WTC11 (cell line): ENCODE measurements around the gene SMCO2. TPM values are rescaled to one million over a fixed set of nuclear protein-coding genes. Genes with fewer than 3 reads are reported as not detected.

Experiments used
- ATAC-seq: fragments of 200-7000 bp; cut with Tn5 transposase; 2 replicates; pipeline ENCODE4 v1.10.0; 2021; ENCODE audit warnings: mild to moderate bottlenecking, moderate library complexity
- CTCF ChIA-PET: fragments of 300-600 bp; sonication (Branson Sonifier 250); formaldehyde crosslinking; loops from one replicate; lab custom pipeline; 2021; ENCODE audit warnings: antibody characterized with exemption; lab: Charles Lee
- POLR2A ChIA-PET: fragments of 350-600 bp; sonication (Branson Sonifier 250); formaldehyde crosslinking; loops from one replicate; lab custom pipeline; 2021; ENCODE audit warnings: antibody characterized with exemption; lab: Charles Lee
- DNase-seq: peaks from one replicate; pipeline ENCODE4 v3.0.0; 2021; ENCODE audit warnings: low spot score
- H3K27ac Mint-ChIP-seq: 2 replicates; pipeline ENCODE4 v1.8.0; 2021; ENCODE audit warnings: mixed read lengths
- H3K27me3 Mint-ChIP-seq: 2 replicates; pipeline ENCODE4 v1.8.0; 2021; ENCODE audit warnings: low read depth, mild to moderate bottlenecking, moderate library complexity, mixed read lengths
- H3K36me3 Mint-ChIP-seq: 2 replicates; pipeline ENCODE4 v1.8.0; 2021; ENCODE audit warnings: mixed read lengths
- H3K4me1 Mint-ChIP-seq: 2 replicates; pipeline ENCODE4 v1.8.0; 2022; ENCODE audit warnings: mixed read lengths
- H3K4me3 Mint-ChIP-seq: 2 replicates; pipeline ENCODE4 v1.8.0; 2021; ENCODE audit warnings: mild to moderate bottlenecking, moderate library complexity, mixed read lengths
- H3K9me3 Mint-ChIP-seq: 2 replicates; pipeline ENCODE4 v1.8.0; 2021; ENCODE audit warnings: mixed read lengths
- ATF1 ChIP-seq: sonication (generic); formaldehyde crosslinking; IDR thresholded peaks from 2 replicates; pipeline ENCODE4 v1.8.1; 2023; ENCODE audit warnings: mild to moderate bottlenecking, moderate library complexity, missing genetic modification reagents
- ESRRA ChIP-seq: sonication (generic); formaldehyde crosslinking; IDR thresholded peaks from 2 replicates; pipeline ENCODE4 v1.8.1; 2022; ENCODE audit warnings: mild to moderate bottlenecking, missing genetic modification reagents, borderline replicate concordance
- FOXJ3 ChIP-seq: sonication (generic); formaldehyde crosslinking; IDR thresholded peaks from 2 replicates; pipeline ENCODE4 v1.9.0; 2021; ENCODE audit warnings: missing genetic modification reagents, mild to moderate bottlenecking, borderline replicate concordance
- JUN ChIP-seq: sonication (generic); formaldehyde crosslinking; IDR thresholded peaks from 2 replicates; pipeline ENCODE4 v1.8.0; 2023; ENCODE audit warnings: mild to moderate bottlenecking, missing genetic modification reagents
- MXD4 ChIP-seq: fragments of 250-450 bp; sonication (Bioruptor Pico); IDR thresholded peaks from 2 replicates; pipeline ENCODE4 v1.8.0; 2021; ENCODE audit warnings: mild to moderate bottlenecking, moderate library complexity, borderline replicate concordance
- NFE2L1 ChIP-seq: sonication (generic); formaldehyde crosslinking; IDR thresholded peaks from 2 replicates; pipeline ENCODE4 v1.8.1; 2023; ENCODE audit warnings: missing genetic modification reagents
- NR1H2 ChIP-seq: sonication (generic); formaldehyde crosslinking; IDR thresholded peaks from 2 replicates; pipeline ENCODE4 v1.9.0; 2021; ENCODE audit warnings: mild to moderate bottlenecking, moderate library complexity, missing genetic modification reagents
- PREB ChIP-seq: sonication (generic); formaldehyde crosslinking; IDR thresholded peaks from 2 replicates; pipeline ENCODE4 v1.8.1; 2022; ENCODE audit warnings: mild to moderate bottlenecking, missing genetic modification reagents, moderate library complexity, borderline replicate concordance
- RELA ChIP-seq: sonication (generic); formaldehyde crosslinking; IDR thresholded peaks from 2 replicates; pipeline ENCODE4 v1.8.1; 2022; ENCODE audit warnings: missing genetic modification reagents, mild to moderate bottlenecking, borderline replicate concordance
- TEAD1 ChIP-seq: sonication (generic); formaldehyde crosslinking; IDR thresholded peaks from 2 replicates; pipeline ENCODE4 v1.8.0; 2022; ENCODE audit warnings: mild to moderate bottlenecking, missing genetic modification reagents
- TEAD4 ChIP-seq: sonication (generic); formaldehyde crosslinking; IDR thresholded peaks from 2 replicates; pipeline ENCODE4 v1.8.0; 2022; ENCODE audit warnings: mild to moderate bottlenecking, missing genetic modification reagents
- ZBTB21 ChIP-seq: sonication (generic); formaldehyde crosslinking; IDR thresholded peaks from 2 replicates; pipeline ENCODE4 v1.8.1; 2023; ENCODE audit warnings: mild to moderate bottlenecking, missing genetic modification reagents, borderline replicate concordance
- ZNF121 ChIP-seq: sonication (generic); formaldehyde crosslinking; IDR thresholded peaks from 2 replicates; pipeline ENCODE4 v1.8.0; 2023; ENCODE audit warnings: missing genetic modification reagents
- ZNF219 ChIP-seq: sonication (generic); formaldehyde crosslinking; IDR thresholded peaks from 2 replicates; pipeline ENCODE4 v1.8.0; 2023; ENCODE audit warnings: missing genetic modification reagents, mild to moderate bottlenecking, borderline replicate concordance
- ZNF232 ChIP-seq: sonication (generic); formaldehyde crosslinking; IDR thresholded peaks from 2 replicates; pipeline ENCODE4 v1.8.0; 2022; ENCODE audit warnings: mild to moderate bottlenecking, missing genetic modification reagents
- ZNF416 ChIP-seq: fragments of 250-450 bp; sonication (Bioruptor Pico); IDR thresholded peaks from 2 replicates; pipeline ENCODE4 v1.9.0; 2021; ENCODE audit warnings: mild to moderate bottlenecking, inconsistent platforms
- ZNF532 ChIP-seq: fragments of 250-450 bp; sonication (Bioruptor Pico); IDR thresholded peaks from 2 replicates; pipeline ENCODE4 v1.9.0; 2021; ENCODE audit warnings: mild to moderate bottlenecking, borderline replicate concordance
- ZNF671 ChIP-seq: fragments of 250-450 bp; sonication (Bioruptor Pico); IDR thresholded peaks from 2 replicates; pipeline ENCODE4 v1.8.0; 2021; ENCODE audit warnings: mild to moderate bottlenecking
- total RNA-seq: library from RNA; stranded (reverse); gene quantifications from 3 replicates; pipeline ENCODE4 v1.2.3, GENCODE V29; 2021
- TF ChIP-seq, protein P1 (sequence below): fragments of 250-450 bp; sonication (Bioruptor Pico); conservative IDR thresholded peaks from 2 replicates; pipeline ENCODE4 v1.9.0; 2021; ENCODE audit warnings: mild to moderate bottlenecking
- TF ChIP-seq, protein P2 (sequence below): sonication (generic); formaldehyde crosslinking; conservative IDR thresholded peaks from 2 replicates; pipeline ENCODE4 v1.8.1; 2023; ENCODE audit warnings: mild to moderate bottlenecking, low read depth, missing genetic modification reagents, moderate library complexity

The SMCO2 gene
- total RNA-seq, 1 experiment from 2014 or later, result 0.52 TPM

- Mint-ChIP-seq H3K27me3 (no peaks in the 10 kb centered on the region), H3K9me3 (0 out of 2 replicates have a peak, but pooled peaks cover 3% of the 10 kb centered on the region), H3K4me1 (peaks cover 9% of the 10 kb centered on the region)
- DNase-seq (no peak), ATAC-seq (no peak)
- ChIA-PET POLR2A (no interaction called here), CTCF (no interaction called here)
- TF ChIP-seq MXD4 (CRISPR knock-in tag) (no peak), ATF1 (CRISPR knock-in tag) (no peak), JUN (CRISPR knock-in tag) (no peak), ZBTB21 (CRISPR knock-in tag) (no peak), RELA (CRISPR knock-in tag) (no peak), ESRRA (CRISPR knock-in tag) (no peak), ZNF121 (CRISPR knock-in tag) (no peak), FOXJ3 (CRISPR knock-in tag) (no peak), ZNF232 (CRISPR knock-in tag) (no peak), TEAD1 (no peak), TEAD4 (CRISPR knock-in tag) (no peak)
- TF ChIP-seq, protein P1, sequence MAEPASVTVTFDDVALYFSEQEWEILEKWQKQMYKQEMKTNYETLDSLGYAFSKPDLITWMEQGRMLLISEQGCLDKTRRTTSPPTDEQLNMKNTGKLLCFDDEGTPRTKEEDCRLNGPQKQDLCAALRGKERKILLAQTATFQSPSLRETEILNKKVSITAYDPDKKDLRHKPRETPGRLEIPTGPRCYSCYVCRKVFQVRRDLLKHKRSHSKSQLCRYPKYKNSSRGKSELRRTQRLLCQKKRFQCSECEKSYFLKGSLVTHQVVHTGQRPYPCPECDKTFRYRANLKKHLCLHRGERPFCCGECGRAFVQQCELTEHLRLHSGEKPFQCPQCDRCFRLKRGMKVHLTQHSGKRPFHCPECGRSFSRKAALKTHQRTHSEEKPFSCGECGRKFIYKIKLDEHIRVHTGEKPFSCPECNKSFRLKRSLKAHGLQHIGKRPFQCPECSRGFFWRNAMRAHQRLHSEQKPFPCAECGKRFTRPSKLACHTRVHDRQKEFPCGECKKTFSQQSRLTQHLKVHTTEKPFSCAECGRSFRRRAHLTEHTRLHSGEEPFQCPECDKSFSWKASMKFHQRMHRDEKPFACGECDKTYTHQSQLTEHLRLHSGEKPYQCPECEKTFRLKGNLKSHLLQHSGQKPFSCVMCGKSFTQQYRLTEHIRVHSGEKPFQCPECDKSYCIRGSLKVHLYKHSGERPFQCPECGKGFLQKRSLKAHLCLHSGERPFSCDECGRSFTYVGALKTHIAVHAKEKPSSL (CRISPR knock-in tag), result no peak
- TF ChIP-seq, protein P2, sequence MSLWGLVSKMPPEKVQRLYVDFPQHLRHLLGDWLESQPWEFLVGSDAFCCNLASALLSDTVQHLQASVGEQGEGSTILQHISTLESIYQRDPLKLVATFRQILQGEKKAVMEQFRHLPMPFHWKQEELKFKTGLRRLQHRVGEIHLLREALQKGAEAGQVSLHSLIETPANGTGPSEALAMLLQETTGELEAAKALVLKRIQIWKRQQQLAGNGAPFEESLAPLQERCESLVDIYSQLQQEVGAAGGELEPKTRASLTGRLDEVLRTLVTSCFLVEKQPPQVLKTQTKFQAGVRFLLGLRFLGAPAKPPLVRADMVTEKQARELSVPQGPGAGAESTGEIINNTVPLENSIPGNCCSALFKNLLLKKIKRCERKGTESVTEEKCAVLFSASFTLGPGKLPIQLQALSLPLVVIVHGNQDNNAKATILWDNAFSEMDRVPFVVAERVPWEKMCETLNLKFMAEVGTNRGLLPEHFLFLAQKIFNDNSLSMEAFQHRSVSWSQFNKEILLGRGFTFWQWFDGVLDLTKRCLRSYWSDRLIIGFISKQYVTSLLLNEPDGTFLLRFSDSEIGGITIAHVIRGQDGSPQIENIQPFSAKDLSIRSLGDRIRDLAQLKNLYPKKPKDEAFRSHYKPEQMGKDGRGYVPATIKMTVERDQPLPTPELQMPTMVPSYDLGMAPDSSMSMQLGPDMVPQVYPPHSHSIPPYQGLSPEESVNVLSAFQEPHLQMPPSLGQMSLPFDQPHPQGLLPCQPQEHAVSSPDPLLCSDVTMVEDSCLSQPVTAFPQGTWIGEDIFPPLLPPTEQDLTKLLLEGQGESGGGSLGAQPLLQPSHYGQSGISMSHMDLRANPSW (CRISPR knock-in tag), result no peak
- TF ChIP-seq, all 79 proteins: peak for 0
- no peak overlapping the region for H3K4me3 Mint-ChIP-seq
- H3K27ac Mint-ChIP-seq, result no peak overlapping the region
- H3K36me3 Mint-ChIP-seq, result no peaks in the 10 kb centered on the region
Observed at GRCh38 chr12:27453421-27453820, 6.9 kb downstream of the SMCO2 start.

GRCh38 chr12:27455589-27455988 is 9.1 kb downstream of the SMCO2 start:
- TF ChIP-seq NFE2L1 (CRISPR knock-in tag), result no peak
- TF ChIP-seq, all 79 proteins: peak for 0
- ChIA-PET POLR2A (no interaction called here), CTCF (interaction anchor here (0.6 kb wide), 1 partner anchor 21 kb away, joined by 3 read pairs; no protein-coding TSS in a partner anchor)
- DNase-seq, result no peak
- H3K27ac Mint-ChIP-seq, result no peak overlapping the region
- ATAC-seq, result no peak
- H3K4me3 Mint-ChIP-seq, result no peak overlapping the region
- H3K36me3 Mint-ChIP-seq, result no peaks in the 10 kb centered on the region
- H3K27me3 Mint-ChIP-seq, result no peaks in the 10 kb centered on the region
- H3K9me3 Mint-ChIP-seq, result 0 out of 2 replicates have a peak, but pooled peaks cover 3% of the 10 kb centered on the region
- H3K4me1 Mint-ChIP-seq, result peaks cover 8% of the 10 kb centered on the region

DNA sequence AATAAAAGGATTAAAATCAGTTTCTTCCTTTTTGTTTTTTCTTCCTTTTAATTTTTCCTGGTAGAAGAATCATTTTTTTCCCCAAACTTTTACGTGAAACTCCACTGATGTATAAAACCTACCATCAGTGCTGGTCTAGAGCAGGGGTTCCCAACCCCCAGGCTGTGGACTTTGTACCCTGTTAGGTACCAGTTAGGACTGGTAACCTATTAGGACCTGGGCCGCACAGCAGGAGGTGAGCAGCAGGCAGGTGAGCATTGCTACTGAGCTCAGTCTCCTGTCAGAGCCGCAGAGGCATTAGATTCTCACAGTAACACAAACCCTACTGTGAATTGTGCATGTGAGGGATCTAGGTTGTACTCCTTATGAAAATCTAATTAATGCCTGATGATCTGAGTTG is 10.1 kb downstream of the SMCO2 start:
- ATAC-seq, result no peak; the same call in 1 of the 2 replicates
- Mint-ChIP-seq H3K4me1 (no peaks in the 10 kb centered on the region; the same call in 1 of the 2 replicates), H3K36me3 (no peaks in the 10 kb centered on the region), H3K9me3 (0 out of 2 replicates have a peak, but pooled peaks cover 3% of the 10 kb centered on the region), H3K4me3 (no peak overlapping the region), H3K27me3 (no peaks in the 10 kb centered on the region), H3K27ac (no peak overlapping the region)
- DNase-seq, result peak; percentile 28
- no peak for TF ChIP-seq ZNF121 (CRISPR knock-in tag)
- no peak for TF ChIP-seq ZNF671 (CRISPR knock-in tag)
- TF ChIP-seq ZNF416 (CRISPR knock-in tag), result no peak
- ChIA-PET CTCF (no interaction called here), POLR2A (no interaction called here)

DNA sequence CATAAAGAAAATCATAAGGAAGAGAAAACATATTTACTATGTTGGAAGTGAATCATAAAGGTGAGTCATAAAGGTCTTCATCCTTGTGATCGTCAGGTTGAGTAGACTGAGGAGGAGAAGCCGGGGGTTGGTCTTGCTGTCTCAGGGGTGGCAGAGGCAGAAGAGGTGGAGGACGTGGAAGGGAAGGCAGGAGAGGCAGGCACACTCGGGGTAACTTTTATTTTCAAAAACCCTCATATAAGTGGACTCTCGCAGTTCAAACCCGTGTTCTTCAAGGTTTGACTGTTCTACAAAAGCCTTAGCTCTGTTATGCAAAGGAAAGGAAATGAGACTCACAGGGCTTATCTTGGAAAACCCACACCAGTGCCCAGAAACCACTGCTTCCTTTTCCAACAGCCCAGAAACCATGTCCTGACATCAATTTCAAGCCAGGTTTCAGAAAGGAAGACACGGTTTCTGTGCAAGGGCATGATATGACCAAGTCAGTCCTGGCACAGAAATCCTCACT is 14.0 kb downstream of the SMCO2 start:
- POLR2A ChIA-PET, result no interaction called here
- no peak for ATAC-seq
- TF ChIP-seq ZNF219 (CRISPR knock-in tag) (no peak), NR1H2 (CRISPR knock-in tag) (no peak), ZNF532 (CRISPR knock-in tag) (no peak), PREB (no peak)

More for the DNA sequence above, 14.0 kb downstream of the SMCO2 start:
- H3K4me1 Mint-ChIP-seq, result no peaks in the 10 kb centered on the region
- no peak overlapping the region for H3K4me3 Mint-ChIP-seq
- CTCF ChIA-PET, result no interaction called here
- H3K36me3 Mint-ChIP-seq, result no peaks in the 10 kb centered on the region
- no peak for DNase-seq
- H3K27ac Mint-ChIP-seq, result no peak overlapping the region
- H3K27me3 Mint-ChIP-seq, result no peaks in the 10 kb centered on the region; the same call in 1 of the 2 replicates
- no peaks in the 10 kb centered on the region for H3K9me3 Mint-ChIP-seq
